Mucosa of gallbladder (tissue), 1 donor: ENCODE measurements around the gene CDC73. TPM values are rescaled to one million over a fixed set of nuclear protein-coding genes. Genes with fewer than 3 reads are reported as not detected.
A peak's percentile ranks its signal among the peaks of the same experiment; 100 is the strongest.

ENCODE experiments used
- DNase-seq: peaks from one replicate; pipeline ENCODE4 v3.0.0-alpha.2; 2020; ENCODE audit warnings: low spot score
- total RNA-seq: library from RNA; stranded (reverse); gene quantifications from one replicate; pipeline ENCODE4 v1.2.1, GENCODE V29; 2021
- donor health status: DM: no; HTN: no; CAD: no.

Gene CDC73
- 54.6 TPM for total RNA-seq

DNA sequence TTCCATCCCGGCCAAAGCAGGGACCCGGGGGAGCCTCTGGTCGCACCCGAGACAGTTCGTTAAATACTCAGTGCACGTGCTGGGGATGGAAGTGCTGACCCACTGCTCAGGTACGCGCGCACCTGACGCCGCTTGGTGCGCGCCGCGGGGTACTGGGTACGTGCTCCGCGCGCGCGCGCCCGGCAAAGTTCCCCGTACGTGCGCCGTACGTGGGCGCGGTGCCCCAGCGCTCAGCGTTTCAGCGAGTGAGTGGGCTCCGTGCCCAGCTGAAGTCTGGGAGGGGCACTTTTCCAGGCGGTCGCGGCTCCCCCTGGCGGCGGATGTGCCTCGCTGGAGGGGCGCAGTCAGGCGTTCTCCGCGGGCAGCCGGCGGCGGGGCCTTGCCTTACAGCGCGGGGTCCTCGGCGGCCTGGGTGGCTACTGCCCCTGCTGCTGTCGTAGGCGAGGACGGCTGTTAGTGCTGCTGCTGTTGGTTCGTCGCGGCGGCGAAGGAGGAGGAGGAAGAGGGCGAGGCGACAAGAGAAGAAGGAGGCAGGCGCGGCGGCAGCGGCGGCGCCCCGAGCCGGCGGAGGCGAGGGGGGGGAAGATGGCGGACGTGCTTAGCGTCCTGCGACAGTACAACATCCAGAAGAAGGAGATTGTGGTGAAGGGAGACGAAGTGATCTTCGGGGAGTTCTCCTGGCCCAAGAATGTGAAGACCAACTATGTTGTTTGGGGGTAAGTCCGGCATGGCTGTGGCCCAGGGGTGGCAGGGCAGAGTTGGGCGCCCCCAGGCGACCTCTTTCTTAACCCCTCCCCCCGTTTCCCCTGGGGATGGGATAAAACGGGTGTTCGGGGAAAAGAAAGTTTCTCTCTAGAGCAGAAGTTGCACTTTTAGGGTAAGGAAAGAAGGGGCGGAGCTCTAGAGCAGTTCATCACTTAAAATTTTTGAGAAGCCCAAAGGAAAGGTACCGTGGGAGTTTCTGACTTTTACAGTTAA is at the start of gene CDC73:
Gene CDC73 (plus strand): TSS at position 416 of the 978 bp plus-strand sequence. CDS start 170 bp downstream, at position 586.
- DNase-seq: peak; percentile 98

DNA sequence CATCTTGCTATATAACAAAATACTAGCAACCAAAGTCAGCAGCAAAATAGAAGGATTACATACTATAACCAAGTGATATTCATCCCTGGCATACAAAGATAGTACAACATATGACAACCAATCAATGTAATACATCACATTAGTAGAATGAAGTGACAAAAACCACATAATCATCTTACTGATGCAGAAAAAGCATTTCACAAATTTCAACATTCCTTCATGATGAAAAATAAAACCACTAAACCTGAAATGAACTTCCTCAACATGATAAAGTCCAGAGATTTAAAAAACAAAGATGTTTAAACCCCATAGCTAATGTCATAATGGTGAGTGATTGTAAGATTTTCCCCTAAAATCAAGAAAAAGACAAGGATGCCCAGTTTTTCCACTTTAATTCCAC is 43.8 kb upstream of the CDC73 start:
- DNase-seq: no peak

DNA sequence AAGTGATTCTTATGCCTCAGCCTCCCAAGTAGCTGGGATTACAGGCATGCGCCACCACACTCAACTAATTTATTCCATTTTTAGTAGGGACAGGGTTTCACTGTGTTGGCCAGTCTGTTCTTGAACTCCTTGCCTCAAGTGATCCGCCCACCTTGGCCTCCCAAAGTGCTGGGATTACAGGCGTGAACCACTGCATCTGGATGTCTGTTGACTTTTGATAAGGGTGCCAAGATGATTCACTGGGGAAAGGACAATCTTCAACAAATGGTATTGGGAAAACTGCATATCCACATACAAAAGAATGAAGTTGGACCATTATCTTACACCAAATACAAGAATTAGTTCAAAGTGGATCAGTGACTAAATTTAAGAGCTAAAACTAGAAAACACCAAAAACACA is 42.6 kb upstream of the CDC73 start:
- no peak for DNase-seq

DNA sequence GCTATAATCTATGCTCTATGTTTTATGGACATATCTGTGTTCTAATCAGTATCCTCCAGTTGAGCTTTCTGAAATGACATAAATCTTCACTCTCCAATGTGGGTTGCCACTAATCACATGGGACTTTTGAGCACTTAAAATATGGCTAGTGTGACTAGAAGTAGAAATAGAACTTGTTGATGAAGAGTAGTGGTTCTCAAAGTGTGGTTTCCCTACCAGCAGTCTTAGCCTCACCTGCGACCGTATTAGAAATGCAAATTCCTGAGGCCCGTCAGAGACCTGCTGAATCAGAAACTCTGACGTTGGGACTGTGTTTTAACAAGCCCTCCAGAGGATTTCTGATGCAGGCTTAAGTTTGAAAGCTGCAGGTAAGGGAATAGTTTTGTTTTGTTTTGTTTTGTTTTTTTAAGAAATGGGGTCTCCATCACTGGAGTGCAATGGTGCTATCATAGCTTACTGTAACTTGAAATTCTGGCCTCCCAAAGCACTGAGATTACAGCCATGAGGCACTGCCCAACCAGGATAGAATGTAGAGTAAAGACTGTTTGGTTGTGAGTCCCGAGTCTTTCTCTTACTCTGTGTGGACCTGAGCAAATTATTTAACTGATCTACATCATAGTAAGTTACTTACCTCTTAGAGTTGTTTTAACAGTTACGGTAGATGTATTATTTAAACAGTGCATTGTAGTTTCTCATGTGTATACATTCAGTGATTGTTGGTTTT is 38.3 kb upstream of the CDC73 start:
- no peak for DNase-seq

DNA sequence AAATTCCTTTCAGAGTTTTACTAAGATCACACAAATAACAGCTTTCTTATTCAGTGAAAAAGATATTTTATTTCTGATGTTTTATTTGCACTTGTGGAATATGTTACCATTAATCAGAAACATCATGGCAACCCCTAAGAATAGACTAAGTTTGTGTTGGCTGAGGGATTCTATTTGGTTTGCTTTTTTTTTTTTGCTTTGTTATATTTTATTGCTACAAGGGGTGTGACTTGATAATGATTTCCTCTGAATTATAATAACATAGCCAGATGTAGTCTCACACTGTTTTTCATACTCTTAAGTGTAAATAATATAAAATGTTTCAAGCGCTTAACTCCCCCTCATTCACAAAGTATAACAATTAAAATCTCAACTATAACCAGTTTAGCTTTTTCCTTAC is 36.6 kb upstream of the CDC73 start:
- DNase-seq: no peak

DNA sequence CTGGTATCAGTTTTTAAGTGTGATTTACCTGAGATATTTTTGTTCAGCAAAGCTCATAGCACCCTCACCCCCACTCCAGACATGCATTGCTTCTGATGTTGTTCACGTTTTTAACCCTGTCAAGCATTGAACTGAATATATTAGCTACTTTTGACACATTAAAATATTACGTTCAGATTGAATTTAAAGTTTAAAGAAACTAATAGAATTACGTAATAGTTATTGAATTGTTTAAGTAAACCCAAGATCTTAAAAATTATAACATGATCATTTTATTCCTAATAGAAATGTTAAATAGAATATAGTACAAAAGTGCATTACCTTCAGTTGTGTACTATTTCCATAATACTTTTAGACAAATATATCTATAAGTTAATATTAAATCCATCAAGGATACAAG is 35.5 kb upstream of the CDC73 start:
- DNase-seq: no peak

DNA sequence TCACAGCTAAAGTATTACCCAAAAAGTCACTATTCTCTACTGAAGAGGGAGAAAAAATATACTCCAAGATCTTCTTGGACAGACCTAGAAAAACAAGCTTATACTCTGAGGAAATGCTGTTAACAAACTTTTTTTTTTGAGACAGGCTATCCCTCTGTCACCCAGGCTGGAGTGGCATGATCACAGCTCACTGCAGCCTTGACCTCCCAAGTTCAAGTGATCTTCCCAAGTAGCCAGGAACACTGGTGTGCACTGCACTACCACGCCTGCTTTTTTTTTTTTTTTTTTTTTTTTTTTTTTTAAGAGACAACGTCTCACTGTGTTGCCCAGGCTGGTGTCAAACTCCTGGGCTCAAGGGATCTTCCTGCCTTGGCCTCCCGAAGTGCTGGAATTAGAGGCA is 33.9 kb upstream of the CDC73 start:
- no peak for DNase-seq

DNA sequence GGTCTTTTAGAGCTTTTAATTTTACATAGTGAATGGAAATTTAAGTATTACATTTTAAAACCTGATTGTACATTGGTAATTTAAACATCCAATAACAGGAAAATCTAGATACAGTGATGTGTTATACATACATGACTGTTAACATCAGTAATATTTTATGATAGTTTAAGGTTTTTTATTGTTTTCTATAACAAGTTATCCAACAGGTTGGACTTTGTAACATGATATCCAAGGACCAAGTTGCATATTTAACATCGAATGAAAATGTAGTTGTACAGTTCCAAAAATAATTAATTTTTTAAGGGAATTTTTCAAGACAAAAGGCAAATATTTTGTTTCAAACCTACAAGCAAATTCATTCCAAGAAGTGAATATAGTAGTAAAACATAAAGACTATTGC is 31.0 kb upstream of the CDC73 start:
- DNase-seq: no peak

DNA sequence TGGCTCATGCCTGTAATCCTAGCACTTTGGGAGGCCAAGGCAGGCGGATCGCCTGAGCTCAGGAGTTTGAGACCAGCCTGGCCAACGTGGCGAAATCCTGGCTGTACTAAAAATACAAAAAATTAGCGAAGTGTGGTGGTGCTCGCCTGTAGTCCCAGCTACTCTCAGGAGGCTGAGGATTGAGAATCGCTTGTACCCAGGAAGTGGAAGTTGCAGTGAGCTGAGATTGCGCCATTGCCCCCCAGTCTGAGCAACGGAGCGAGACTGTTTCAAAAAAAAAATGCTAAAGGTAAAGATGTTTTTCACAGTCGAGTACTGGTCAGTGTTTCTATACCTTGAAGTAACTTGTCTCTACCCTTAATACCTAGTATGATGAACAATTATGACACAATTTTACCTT is 27.7 kb upstream of the CDC73 start:
- no peak for DNase-seq

DNA sequence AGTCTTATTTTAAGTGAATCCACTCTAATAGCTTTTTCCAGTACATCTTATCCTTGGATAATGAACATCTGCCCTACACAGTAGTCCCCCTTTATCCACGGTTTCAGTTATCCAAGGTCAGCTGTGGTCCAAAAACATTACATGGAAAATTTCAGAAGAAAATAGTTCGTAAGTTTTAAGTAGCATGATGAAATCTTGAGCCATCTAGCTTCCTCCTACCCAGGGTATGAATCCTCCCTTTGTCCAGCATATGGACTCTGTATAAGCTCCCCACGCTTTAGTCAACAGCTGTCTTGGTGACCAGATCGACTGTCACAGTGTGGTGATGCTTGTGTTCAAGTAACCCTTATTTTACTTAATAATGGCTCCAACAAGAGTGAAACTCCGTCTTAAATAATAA is 19.2 kb upstream of the CDC73 start:
- no peak for DNase-seq

DNA sequence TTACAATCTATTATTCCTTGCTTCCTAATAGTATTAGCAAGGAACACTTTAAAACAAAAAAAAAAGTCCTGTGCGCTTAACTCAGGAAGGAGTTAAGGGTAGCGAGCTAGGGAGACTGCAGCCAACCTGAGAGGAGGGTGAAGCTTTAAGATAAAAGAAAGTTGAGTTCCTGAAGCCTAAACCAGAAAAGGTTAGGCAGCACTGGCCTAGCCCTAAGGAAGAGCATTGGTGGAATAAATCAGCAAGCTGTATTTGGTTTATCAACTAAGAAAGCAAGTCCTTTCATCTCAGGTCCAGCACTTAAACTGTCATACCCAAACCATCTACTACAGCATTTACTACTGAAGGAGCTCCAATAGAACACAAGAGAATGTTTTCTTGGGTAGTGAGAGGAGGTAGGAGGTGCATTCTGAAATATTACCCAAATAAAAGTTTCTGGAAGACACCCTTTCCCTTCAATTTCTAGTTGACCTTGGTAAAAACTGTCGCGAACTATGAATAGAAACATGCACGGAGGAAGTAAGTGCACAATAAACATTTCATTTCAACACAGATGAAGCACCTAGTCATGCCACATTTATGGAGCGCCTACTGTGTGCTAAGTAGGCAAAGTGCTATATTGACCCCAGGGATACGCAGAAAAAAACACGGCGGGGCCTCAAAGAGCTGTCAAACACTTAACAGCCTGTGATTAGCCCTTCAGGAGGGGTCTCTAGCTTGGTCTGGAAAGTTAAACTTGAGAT is 17.9 kb upstream of the CDC73 start:
- no peak for DNase-seq

DNA sequence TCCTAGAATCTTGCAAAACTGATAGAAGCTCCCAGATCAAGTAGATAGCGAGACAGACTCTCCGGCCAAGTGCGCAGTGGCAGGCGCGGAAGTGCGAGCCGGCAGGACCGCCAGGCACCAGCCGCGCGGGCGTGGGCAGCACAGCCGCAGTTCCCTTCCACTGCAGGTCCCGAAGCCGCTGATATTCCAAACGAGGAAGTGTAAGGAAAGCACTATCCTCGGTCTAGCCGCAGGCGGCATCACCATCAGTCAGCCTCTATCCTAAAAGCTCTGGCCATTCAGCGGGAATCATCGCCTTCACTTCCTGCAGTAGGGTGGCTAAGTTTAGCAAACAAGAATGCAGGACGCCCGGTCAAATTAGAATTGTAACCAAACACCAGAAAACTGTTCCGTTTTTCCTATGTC is 17.3 kb upstream of the CDC73 start:
- DNase-seq: peak; percentile 35

DNA sequence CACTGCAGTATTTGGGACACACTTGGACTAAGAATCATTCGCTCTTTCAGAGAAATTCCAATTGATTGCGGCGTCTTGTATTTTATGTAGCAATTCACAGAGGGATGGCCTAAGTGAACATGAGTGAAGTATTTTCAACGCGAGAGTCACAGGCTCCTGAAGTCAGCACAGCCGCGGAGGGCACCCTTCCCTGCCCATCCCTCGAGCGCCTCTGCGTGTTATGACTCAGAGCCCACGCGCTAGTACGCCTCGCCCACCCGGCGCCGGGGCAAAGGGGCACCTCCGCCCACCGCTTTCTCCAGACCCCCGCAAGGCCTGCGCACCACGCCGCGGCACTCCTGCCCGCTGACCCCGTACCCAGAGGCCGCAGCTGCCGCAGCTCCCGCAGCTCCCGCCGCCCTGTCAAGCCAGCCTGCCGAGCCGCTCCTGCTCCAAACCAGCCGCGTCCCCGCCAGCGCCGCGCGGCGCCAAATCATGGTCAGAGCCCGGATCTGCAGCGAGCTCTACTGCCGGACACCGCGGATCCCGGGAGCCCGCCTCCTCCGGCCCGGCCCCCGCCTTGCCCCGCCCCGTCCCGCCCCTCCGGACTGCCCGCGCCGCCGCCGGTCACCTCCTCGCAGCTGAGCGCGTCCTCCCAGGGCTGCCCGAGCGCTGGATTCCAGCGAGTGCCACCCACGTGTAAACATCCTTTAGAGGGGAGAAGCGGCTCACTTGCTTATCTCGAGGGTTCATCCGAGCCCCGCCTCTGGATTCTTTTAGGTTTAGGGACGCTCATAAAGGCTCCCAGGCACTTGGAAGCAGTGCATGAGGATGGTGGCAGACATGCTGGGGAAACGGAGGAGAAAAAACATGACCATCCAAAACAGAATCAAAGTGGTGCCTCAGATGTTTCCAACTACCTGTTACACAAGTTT is 16.7 kb upstream of the CDC73 start, which contains the start of gene GLRX2:
Gene GLRX2 (minus strand): TSS at position 508 of the 914 bp plus-strand sequence. CDS start 32 bp downstream, at position 476.
- peak; percentile 85 for DNase-seq

DNA sequence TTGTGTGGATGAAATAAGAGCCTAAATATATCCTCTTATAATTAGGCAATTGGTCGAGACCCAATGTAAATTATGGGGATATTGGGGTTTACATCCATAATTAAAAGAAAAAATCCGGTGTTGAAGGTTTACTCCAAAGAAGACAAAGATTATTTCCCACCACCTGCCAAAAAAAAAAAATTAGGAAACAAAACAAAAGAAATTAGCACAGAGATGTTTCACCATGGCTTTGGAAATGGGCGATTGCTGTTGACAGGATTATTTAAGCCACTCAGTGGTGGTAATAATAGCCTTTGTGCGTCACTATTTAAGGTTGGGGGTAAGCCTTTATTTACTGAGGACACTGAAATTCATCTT is 16.0 kb upstream of the CDC73 start:
- no peak for DNase-seq

DNA sequence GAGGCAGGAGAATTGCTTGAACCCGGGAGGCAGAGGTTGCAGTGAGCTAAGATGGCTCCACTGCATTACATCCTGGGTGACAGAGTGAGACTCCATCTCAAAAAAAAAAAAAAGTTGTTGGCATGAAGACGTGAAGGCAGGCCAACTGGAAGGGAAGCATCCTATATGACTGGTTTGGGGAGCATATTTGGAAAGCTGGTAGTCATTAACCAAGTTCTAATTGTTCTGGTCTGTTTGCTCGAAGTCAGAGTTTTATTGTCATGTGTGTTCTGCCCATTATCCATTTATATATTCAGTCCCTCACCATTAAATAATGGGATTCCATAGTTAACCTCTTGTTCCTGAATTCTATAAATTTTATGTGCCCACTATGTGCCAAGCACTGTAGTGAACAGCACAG is 13.4 kb upstream of the CDC73 start:
- no peak for DNase-seq

DNA sequence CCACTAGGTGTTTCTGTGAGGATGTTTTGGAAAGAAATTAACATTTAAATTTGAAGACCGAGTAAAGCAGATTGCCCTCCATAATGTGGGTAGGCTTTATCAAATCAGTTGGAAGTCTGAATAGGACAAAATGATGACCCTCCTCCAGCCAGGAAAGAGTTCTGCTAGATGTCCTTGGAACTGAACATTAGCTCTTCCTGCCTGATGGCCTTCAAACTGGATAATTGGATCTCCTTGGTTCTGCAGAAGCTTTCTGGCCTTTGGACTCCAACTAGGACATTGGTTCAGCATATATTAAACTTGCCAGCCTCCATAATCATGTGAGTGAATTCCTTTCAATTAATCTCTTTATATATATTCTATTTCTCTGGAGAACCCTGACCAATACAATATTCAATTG is 12.2 kb upstream of the CDC73 start:
- DNase-seq: no peak

DNA sequence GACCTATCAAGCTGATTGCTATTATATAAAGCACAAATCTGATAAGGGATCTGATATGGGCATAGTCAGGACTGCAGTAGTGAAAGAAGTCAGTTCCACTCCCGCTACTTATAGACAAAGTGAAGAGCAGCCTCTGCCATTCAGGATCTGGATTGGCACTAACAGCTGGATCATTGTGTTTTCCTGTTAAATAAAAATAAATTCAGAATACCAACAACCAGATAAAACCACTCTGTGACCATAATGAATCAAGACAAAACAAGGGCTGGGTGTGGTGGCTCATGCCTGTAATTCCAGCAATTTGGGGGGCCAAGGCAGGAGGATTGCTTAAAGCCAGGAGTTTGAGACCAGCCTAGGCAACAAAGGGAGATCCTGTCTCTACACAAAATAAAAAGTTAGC is 11.6 kb upstream of the CDC73 start:
- no peak for DNase-seq

DNA sequence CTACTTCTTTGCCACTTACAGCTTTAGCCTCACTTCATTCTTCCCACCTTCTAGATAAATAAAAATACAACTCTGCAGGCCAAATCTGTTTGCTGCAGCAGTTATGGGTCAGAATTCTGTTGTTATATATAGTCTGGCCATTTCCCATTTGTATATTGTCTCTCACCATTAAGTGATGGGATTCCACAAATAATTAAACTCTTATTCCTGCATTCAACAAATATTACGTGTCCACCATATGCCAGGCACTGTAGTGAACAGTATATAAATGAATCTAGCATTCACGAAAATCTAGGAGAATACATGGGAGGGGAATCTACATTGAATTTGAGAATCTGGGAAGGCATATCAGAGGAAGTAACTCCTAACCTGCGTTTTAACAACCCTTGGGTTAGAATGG is 11.0 kb upstream of the CDC73 start:
- no peak for DNase-seq

DNA sequence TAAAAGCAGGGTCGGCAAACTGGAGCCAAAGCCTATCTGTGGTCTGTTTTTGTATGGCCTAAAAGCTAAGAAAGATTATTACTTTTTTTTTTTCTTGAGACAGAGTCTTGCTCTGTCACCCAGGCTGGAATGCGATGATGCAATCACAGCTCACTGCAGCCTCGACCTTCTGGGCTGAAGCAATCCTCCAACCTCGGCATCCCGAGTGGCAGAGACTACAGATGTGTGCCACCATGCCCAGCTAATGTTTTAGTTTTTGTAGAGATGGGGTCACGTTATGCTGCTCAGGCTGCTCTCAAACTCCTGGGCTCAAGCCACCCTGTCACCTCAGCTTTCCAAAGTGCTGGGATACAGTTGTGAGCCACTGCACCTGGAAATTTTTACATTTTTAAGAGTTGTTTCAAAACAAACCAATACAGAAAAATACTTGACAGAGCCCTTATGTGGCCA is 10.2 kb upstream of the CDC73 start:
- peak; percentile 58 for DNase-seq

DNA sequence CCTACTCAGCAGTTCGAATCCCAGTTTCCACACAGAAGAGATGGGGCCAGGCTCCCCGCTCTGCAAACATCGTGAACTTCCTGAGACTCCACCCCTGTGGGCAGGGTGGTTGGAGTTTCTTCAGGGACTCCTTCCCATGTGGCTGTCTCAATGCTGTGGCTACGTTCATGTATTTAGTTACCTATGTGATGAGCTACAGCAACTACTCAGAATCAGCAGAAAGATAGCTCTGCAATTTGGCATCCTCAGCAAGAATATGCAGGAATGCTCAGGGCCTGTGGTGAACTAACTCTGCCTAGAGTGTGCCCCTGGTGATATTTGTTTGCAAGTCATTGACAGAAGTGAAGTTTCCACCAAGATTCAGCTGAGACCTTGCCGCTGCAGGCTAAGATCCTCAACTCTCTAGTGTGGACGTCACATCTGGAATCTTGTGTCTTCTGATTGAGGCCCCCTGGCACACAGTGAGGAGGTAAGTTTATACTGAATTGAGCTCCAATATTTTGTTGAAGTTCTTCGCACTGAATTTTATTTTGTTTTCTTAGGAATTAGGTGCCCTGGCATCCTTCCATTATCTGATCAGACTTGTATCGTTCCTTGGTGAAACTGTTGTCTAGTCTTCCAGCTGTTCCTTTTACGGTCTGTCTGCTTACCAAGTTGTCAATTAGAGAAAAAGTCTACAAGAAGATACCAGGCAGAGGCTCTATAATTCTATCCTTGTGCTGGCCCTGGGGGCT is 8.4 kb upstream of the CDC73 start:
- no peak for DNase-seq

DNA sequence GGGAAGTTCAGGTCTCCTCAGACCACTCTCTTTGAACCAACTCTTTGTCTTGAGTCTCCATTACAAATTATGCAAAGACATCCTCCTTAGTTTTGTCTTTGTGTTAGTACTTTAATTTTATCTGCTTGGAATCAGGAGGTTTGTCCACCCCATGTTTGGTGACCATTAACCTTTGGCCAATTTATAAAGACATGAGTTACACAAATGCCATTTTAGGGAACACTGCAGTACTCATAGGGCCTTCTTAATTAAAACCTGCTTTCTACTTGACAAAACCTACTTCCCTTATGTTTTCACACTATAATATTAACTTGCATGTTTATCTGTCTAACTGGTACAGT is 7.9 kb upstream of the CDC73 start:
- DNase-seq: no peak
